Left cardiac atrium (tissue), 4 donors: ENCODE measurements around the gene ARL6IP1. TPM values are rescaled to one million over a fixed set of nuclear protein-coding genes. Genes with fewer than 3 reads are reported as not detected.
"Not testable (repeated sequence)": the region's sequence is repeated elsewhere in the genome, so short reads cannot be mapped to it uniquely, and the experiment has no call there.

ENCODE experiments used
- ATAC-seq, 2 donors: fragments of 200-7000 bp; cut with Tn5 transposase; one replicate each; pipeline ENCODE4 v1.9.1; 2020; ENCODE audit warnings: mild to moderate bottlenecking in 2 of 2, moderate library complexity in 2 of 2
- DNase-seq: peaks from one replicate; pipeline ENCODE4 v3.0.0-alpha.2; 2020
- intact Hi-C, 2 donors: fragments of 100-400 bp; cut with DNase I; formaldehyde crosslinking; loops; one replicate each; pipeline versions ENCODE4 v1.14.1 to v1.15.1; 2022 to 2023
- total RNA-seq, 2 donors: library from RNA; stranded (reverse); fragmentation: NEBNext Ultra II Directional; extraction: Animal tissue kit (Norgen Biotek cat#: 25700); gene quantifications; one replicate each; pipeline ENCODE4 v1.2.1, GENCODE V29; 2021
- donor health status: DM: no; HTN: yes; CAD: no.
- donor health status: DM: no; HTN: yes; CAD: no; lungs with severe emphysema.
- donor health status: DM: yes; HTN: yes; CAD: no.
- donor health status: Dilated cardiomyopathy.

ARL6IP1 gene
- total RNA-seq, 2 donors from 2014 or later = 37.0 to 39.8 TPM

DNA sequence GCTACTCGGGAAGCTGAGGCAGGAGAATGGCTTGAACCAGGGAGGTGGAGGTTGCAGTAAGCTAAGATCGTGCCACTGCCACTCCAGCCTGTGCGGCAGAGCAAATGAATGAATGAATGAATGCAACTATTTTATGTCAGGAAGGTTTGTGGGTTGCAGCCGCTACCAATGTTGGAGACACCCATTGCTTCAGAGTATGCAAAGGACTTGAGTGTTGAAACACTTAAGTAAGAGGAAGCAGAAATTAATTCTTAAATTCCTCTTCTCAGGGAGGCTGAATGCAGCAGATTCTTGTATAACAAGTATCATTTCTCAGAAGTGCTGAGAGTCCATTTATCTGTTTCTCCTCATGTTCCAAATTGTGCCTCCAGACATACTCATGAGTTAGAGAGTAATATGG lies 26.7 kb downstream of the ARL6IP1 start:
- not testable (repeated sequence) for ATAC-seq, DNase-seq

DNA sequence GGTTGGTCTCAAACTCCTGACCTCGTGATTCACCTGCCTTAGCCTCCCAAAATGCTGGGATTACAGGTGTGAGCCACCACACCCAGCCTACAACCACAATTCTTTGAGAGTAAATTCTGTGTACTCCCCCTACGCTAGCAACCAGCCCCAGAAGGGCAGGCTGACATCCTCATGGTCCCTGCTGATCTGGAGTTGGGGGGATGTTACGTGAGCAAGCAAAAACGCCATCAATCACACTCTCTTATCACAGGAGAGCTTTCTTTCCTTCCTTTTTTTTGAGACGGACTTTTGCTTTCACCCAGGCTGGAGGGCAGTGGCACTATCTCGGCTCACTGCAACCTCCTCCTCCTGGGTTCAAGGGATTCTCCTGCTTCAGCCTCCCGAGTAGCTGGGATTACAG lies 29.2 kb downstream of the ARL6IP1 start:
- ATAC-seq, DNase-seq, intact Hi-C loops: not testable (repeated sequence)

More for the DNA sequence above, 26.7 kb downstream of the ARL6IP1 start:
- intact Hi-C loops = not testable (repeated sequence)

DNA sequence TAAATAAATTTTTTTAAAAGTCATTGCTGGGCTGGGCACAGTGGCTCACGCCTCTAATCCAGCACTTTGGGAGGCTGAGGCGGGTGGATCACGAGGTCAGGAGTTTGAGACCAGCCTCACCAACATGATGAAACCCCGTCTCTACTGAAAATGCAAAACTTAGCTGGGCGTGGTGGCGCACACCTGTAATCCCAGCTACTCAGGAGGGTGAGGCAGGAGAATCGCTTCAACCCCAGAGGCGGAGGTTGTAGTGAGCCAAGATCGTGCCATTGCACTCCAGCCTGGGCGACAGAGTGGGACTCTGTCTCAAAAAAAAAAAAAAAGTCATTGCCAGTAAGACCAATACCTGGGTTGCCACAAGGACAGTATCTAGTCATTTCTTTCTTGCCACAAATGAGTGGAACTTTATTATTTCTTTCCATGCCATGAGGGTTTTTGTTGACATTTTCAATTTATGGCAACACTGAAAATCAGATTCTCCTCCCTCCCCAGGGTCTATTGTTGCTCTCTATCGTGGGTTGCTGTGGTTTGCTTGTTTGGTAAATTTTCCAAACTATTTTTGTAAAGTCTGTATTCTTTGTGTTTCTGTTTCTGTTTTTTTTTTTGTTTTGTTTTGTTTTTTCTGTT lies 30.9 kb downstream of the ARL6IP1 start:
- ATAC-seq, DNase-seq: not testable (repeated sequence)

DNA sequence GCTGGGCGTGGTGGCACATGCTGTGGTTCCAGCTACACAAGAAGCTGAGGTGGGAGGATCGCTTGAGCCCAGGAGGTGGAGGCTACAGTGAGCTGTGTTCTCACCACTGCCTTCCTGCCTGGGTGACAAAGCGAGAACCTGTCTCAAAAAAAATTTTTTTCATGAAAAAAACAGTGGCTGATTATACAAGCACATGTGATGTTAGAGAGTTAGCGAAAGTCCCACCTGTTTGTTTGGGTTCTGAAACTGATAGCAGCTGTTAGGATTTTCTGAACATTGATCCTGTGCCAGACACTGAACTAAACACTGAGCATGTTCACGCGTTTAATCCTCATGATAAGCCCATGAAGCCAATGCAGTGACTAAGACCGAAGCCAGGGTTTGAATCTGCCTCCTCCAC lies 34.1 kb downstream of the ARL6IP1 start:
- intact Hi-C loops, ATAC-seq, DNase-seq: not testable (repeated sequence)

More for the DNA sequence above, 30.9 kb downstream of the ARL6IP1 start:
- intact Hi-C loops = not testable (repeated sequence)

DNA sequence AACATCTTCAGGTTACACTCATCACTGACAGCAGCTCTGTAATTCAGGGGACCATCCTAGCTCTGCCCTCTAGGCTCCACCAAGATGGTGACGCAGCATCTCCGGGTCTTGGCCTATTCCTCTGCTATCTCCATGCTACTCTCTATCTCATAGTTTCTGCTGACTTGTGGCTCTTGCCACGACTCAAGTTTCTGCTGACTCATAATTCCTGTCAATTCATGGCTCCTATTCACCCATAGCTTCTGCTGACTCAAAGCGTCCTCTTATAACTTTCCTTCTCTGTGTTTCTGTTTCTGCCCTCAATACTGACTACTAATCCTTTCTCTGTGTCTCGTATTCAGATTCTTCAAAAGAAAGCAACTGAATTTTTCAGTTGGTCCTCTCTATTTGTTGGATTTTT lies 38.6 kb downstream of the ARL6IP1 start:
- intact Hi-C loops = not testable (repeated sequence)
- ATAC-seq = peak in 1 of 2 donors; percentile 23

DNA sequence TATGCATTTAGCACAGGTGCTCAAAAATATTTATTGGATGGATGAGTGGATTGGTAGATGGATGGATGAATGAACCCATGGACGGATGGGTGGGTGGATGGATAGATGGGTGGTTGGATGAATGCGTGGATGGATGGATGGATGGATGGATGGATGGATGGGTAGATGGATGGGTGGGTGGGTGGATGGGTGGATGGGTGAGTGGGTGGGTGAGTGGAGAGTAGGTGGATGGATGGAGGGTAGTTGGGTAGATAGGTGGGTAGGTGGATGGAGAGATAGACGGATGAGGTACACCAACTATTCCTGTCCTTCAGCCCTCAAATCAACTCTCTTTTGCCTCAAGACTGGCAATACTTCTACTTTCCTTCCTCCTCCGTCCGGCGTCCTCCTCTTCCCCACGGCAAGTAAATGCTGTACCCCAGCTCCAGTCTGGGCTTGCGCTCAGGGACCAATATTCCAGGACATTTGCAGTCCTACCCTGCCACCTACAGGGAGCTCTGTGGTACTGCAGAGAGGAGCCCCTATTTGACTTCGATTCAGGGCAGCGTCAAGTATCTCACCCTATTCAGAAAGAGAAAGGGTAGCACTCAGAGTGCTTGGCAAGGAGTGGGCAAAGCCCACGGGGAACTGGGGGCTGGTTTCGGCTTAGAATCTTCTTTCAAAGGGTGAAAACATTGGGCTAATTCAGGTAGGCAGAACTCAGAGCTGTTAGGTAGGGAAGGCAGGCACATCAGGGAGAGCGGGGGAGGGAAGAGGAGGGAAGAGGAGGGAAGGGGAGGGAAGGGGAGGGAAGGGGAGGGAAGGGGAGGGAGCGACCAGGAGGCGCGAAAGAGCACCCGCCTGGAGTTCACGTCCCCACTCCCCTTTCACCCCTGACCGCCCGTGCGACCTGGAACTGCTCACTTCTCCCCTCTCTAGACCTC lies 41.5 kb downstream of the ARL6IP1 start:
- ATAC-seq (peak; percentile 91 to 92), DNase-seq (peak; percentile 35)
- intact Hi-C loops = not testable (repeated sequence)

More for the DNA sequence above, 38.6 kb downstream of the ARL6IP1 start:
- not testable (repeated sequence) for DNase-seq

DNA sequence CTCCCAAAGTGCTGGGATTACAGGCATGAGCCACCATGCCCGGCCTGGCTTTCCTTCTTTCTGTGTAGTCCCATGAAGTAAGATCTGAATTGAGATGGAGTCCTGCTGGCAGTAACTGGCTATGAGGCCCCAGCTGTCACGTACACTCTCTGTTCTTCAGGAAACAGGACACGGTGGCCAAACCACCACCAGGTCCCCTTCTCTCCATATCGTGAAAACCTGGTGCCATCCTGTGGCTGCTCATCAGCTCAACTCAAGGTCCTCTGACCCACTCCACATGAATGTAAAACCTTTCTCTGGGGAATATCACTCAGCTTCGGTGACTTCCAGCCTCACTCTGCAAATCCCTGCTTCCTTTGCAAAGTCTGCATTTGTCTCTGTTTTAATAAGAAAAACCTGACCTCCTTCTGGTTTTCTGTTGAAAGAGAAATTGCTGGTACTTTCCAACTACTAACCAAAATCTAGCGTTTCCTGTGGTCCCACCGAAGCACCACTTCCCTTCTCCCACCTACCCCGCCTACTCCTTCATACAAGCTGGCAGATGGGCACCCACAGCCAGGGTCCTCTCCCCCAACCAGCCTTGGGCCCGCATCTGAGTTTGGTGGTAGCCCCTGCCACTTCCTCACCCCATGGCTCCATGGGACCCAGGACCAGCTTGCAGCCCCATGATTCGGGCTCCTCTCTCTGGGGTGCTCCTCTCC lies 43.2 kb downstream of the ARL6IP1 start:
- intact Hi-C loops, ATAC-seq: not testable (repeated sequence)

DNA sequence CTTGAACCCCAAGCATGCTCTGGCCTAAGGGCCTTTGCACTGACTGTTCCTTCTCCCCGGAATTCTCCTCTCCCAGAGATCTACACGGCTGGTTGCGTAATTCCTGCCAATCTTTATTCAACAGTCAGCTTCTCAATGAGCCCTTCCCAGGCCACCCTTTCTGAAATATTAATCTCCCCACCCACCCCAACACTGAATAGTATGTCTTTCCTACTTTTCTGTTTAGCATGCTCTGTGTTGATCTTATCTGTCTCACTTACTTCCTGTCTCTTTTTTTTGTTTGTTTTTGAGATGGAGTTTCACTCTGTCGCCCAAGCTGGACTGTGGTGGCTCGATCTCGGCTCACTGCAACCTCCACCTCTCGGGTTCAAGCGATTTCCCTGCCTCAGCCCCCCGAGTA lies 44.7 kb downstream of the ARL6IP1 start:
- intact Hi-C loops, DNase-seq, ATAC-seq: not testable (repeated sequence)

More for the DNA sequence above, 43.2 kb downstream of the ARL6IP1 start:
- not testable (repeated sequence) for DNase-seq

DNA sequence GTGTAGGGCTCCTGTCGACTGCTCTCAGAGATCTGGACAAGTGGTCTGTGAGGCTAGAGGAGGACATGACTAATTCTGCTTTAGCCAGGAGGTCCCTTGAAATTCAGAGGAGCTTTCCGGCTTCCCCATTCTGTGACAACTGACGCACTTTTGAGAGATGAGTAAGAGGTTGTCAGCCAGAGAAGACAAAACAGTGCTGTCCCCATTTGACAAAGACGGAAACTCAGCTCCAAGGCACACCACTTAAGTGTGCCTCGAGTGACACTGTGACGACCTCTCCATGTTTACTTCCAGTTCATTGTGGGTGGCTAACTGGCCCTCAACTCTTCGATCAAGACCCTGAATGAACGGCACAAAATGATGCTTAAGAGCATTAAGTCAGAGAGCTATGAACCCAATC lies 58.5 kb downstream of the ARL6IP1 start:
- intact Hi-C loops, ATAC-seq, DNase-seq: not testable (repeated sequence)

Other genes with a start within 250 kb of the ARL6IP1 start
- gene NOMO2, start 239.5 kb downstream of the ARL6IP1 start, total RNA-seq = 100 to 1,000 TPM; 163 to 238 TPM
- 100 to 1,000 TPM; 749 to 791 TPM for gene RPS15A, start 11.2 kb downstream of the ARL6IP1 start, total RNA-seq
- 10 to 100 TPM; 37.7 to 41.9 TPM for gene SMG1, start 124.9 kb upstream of the ARL6IP1 start, total RNA-seq
- gene TMC7, start 182.4 kb upstream of the ARL6IP1 start, total RNA-seq = 1 to 10 TPM in 1 of 2 donors, under 1 TPM in 1; 0.85 to 1.2 TPM